SIG-M5 (cell line): ENCODE data around the gene RGS11.
"Not testable (repeated sequence)": the region's sequence is repeated elsewhere in the genome, so short reads cannot be mapped to it uniquely, and the experiment has no call there.

ENCODE experiments used
- DNase-seq: peaks from one replicate; lab custom pipeline; 2025; lab: John Stamatoyannopoulos, UW

Gene RGS11

GRCh38 chr16:280552-280951, 4.8 kb upstream of the RGS11 start, which contains the start of gene ARHGDIG:
Gene ARHGDIG (plus strand): TSS chr16:280591. CDS start chr16:280681, 90 bp downstream.
- DNase-seq, result no peak

- DNase-seq, result no peak
Observed at GRCh38 chr16:280005-280460, 4.3 kb upstream of the RGS11 start.

GRCh38 chr16:279531-279930, 3.8 kb upstream of the RGS11 start:
- DNase-seq, result no peak

- DNase-seq, result no peak
Observed at GRCh38 chr16:278863-279366, 3.2 kb upstream of the RGS11 start.

GRCh38 chr16:276426-277077, 808 bp upstream of the RGS11 start:
- no peak for DNase-seq

GRCh38 chr16:275041-275641, 603 bp downstream of the RGS11 start:
- no peak for DNase-seq

- DNase-seq, result no peak
Observed at GRCh38 chr16:273547-274421, 2.0 kb downstream of the RGS11 start.

- no peak for DNase-seq
Observed at GRCh38 chr16:272633-273546, 2.9 kb downstream of the RGS11 start.

GRCh38 chr16:270381-271255, 5.1 kb downstream of the RGS11 start:
- no peak for DNase-seq

- DNase-seq, result no peak
Observed at GRCh38 chr16:269061-269796, 6.5 kb downstream of the RGS11 start.

- no peak for DNase-seq
Observed at GRCh38 chr16:268141-269053, 7.3 kb downstream of the RGS11 start.

- not testable (repeated sequence) for DNase-seq
Observed at GRCh38 chr16:267562-267961, 8.2 kb downstream of the RGS11 start.

GRCh38 chr16:266258-267164, 9.2 kb downstream of the RGS11 start:
- DNase-seq, result no peak

- DNase-seq, result no peak
Observed at GRCh38 chr16:265711-266110, 10.0 kb downstream of the RGS11 start.

GRCh38 chr16:265002-265529, 10.7 kb downstream of the RGS11 start:
- DNase-seq, result no peak

GRCh38 chr16:264440-264951, 11.2 kb downstream of the RGS11 start:
- DNase-seq, result no peak

- no peak for DNase-seq
Observed at GRCh38 chr16:263944-264343, 11.8 kb downstream of the RGS11 start.
